GM20431 (cell line): ENCODE measurements around the gene PCED1A.

ENCODE experiments used
- in situ Hi-C: fragments of 300-500 bp; cut with MseI, MboI; formaldehyde crosslinking; loops from one replicate; pipeline ENCODE4 v1.15.0; 2020; ENCODE audit warnings: low sequenced_read_pairs; ENCODE audit not compliant: unreplicated experiment

PCED1A gene

GRCh38 chr20:2806351-2806701 is 34.1 kb downstream of the PCED1A start:
- in situ Hi-C loops = no loop called here

GRCh38 chr20:2805689-2806350 is 34.6 kb downstream of the PCED1A start:
- in situ Hi-C loops = no loop called here

GRCh38 chr20:2804852-2805688 is 35.4 kb downstream of the PCED1A start:
- in situ Hi-C loops = no loop called here

- in situ Hi-C loops = no loop called here
These were observed 36.2 kb downstream of the PCED1A start for GRCh38 chr20:2804041-2804828.

- in situ Hi-C loops = no loop called here
These were observed 39.1 kb downstream of the PCED1A start for GRCh38 chr20:2801286-2801728.

GRCh38 chr20:2800521-2801285 is 39.8 kb downstream of the PCED1A start, which contains the start of gene CPXM1:
Gene CPXM1, minus strand, starts transcription at chr20:2800627. Its CDS starts 55 bp downstream, at chr20:2800572.
- in situ Hi-C loops = no loop called here

- in situ Hi-C loops = no loop called here
These were observed 40.6 kb downstream of the PCED1A start for GRCh38 chr20:2799688-2800520.

GRCh38 chr20:2799271-2799670 is 41.2 kb downstream of the PCED1A start:
- in situ Hi-C loops = no loop called here

- in situ Hi-C loops = no loop called here
These were observed 41.6 kb downstream of the PCED1A start for GRCh38 chr20:2798814-2799213.

- in situ Hi-C loops = no loop called here
These were observed 42.2 kb downstream of the PCED1A start for GRCh38 chr20:2798095-2798805.

- in situ Hi-C loops = no loop called here
These were observed 43.1 kb downstream of the PCED1A start for GRCh38 chr20:2797136-2797983.

GRCh38 chr20:2796011-2796660 is 44.3 kb downstream of the PCED1A start:
- in situ Hi-C loops = no loop called here

- in situ Hi-C loops = no loop called here
These were observed 45.0 kb downstream of the PCED1A start for GRCh38 chr20:2795451-2795850.

GRCh38 chr20:2794866-2795447 is 45.5 kb downstream of the PCED1A start:
- in situ Hi-C loops = no loop called here

- in situ Hi-C loops = no loop called here
These were observed 46.2 kb downstream of the PCED1A start for GRCh38 chr20:2794202-2794748.

GRCh38 chr20:2793471-2793870 is 47.0 kb downstream of the PCED1A start:
- in situ Hi-C loops = no loop called here
